GM12892 (cell line): ENCODE results near the gene PCDH20.
"Not testable (repeated sequence)": the region's sequence is repeated elsewhere in the genome, so short reads cannot be mapped to it uniquely, and the experiment has no call there.

Source experiments
- DNase-seq: peaks from one replicate; pipeline ENCODE4 v3.0.0; 2011; ENCODE audit not compliant: insufficient read length
- FAIRE-seq: peaks from 2 replicates; lab custom pipeline; 2011; peaks lifted over from hg19 to GRCh38; lab: Jason Lieb, UNC
- POLR2A ChIP-seq: IDR thresholded peaks from 2 replicates; pipeline ENCODE4 v1.6.1; 2011; ENCODE audit warnings: low read depth, low read length, control low read depth
- POLR2AphosphoS5 ChIP-seq: IDR thresholded peaks from 2 replicates; pipeline ENCODE4 v1.6.1; 2011; ENCODE audit warnings: low read depth, low read length, control low read depth
- TAF1 ChIP-seq: IDR thresholded peaks from 2 replicates; pipeline ENCODE4 v1.6.1; 2011; ENCODE audit warnings: low read depth, mild to moderate bottlenecking, control low read depth, low read length, borderline replicate concordance

The PCDH20 gene

DNA sequence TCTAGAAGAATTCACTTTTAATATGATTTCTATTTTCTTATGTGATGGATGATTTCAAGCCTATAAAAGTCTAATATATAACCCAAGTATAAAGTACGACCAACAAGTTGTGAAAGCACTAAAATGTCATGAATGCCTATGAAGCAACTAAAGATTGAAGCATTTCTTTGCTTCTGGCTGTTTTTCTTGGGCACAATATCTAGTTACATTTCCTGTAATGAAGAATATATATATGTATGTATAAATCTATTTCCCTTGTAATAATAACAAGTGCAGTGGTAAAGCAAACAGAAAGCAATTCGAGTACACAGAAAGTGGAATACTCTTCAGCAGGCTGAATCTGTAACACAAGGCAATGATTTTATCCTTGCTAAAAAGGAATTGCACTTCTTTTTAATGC, 5.4 kb downstream of the PCDH20 start:
- DNase-seq (no peak), FAIRE-seq (no peak)
- TF ChIP-seq POLR2AphosphoS5 (no peak), POLR2A (no peak), TAF1 (no peak)

- no peak for DNase-seq
- no peak for FAIRE-seq
- TF ChIP-seq POLR2AphosphoS5 (no peak), TAF1 (no peak), POLR2A (no peak)
Observed at GRCh38 chr13:61408571-61408970, 7.1 kb downstream of the PCDH20 start.

- TF ChIP-seq POLR2A, result no peak
- FAIRE-seq (no peak), DNase-seq (no peak)
Observed at GRCh38 chr13:61406275-61406674, 9.4 kb downstream of the PCDH20 start.

DNA sequence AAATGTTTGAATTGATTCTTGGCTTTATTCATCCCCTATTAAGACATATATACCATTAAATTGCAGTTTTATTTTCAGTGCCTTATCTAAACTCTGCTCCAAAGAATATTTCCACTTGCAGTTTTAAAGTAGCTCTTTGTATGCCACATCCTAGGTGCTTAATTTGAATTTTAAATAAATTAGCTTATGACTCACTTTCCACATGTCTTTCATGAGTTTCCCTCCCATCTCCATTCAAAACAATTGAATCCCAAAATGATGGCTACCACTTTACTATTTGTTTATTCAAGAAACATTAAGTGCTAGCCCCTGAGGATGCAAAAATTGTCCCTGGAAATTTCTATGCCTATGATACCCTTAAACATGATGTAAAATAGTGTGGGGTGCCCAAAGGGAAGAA, 19.5 kb downstream of the PCDH20 start:
- DNase-seq (no peak), FAIRE-seq (no peak)
- TF ChIP-seq TAF1 (no peak), POLR2AphosphoS5 (no peak), POLR2A (no peak)

- no peak for FAIRE-seq
- TF ChIP-seq TAF1 (no peak), POLR2AphosphoS5 (no peak), POLR2A (no peak)
Observed at GRCh38 chr13:61391426-61391825, 24.2 kb downstream of the PCDH20 start.

DNA sequence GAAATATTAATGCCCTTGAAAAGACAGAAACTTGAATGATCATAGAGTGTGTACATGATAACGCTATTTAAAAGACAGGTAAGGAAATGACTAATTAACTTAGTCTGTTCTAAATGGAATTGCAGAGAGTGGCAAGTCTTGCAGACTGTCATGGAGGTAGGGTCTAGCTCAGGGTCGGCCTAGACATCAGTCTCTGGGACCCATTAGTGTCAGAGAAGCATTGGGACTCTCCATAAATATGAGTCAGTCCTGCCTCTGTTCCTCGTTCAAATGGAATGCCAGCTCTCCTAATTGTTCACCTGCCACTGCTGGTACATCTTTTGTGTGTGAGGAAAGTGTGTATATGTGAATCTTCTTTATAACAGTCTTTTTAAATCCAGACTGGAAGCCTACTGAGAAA, 28.0 kb downstream of the PCDH20 start:
- TF ChIP-seq POLR2AphosphoS5, result no peak
- no peak for TF ChIP-seq TAF1
- TF ChIP-seq POLR2A, result no peak
- no peak for FAIRE-seq
- DNase-seq, result no peak

More at GRCh38 chr13:61391426-61391825, 24.2 kb downstream of the PCDH20 start:
- no peak for DNase-seq

- no peak for FAIRE-seq
- no peak for DNase-seq
- TF ChIP-seq POLR2A, result no peak
- TF ChIP-seq POLR2AphosphoS5, result no peak
- TF ChIP-seq TAF1, result no peak
Observed at GRCh38 chr13:61383111-61383510, 32.5 kb downstream of the PCDH20 start.

DNA sequence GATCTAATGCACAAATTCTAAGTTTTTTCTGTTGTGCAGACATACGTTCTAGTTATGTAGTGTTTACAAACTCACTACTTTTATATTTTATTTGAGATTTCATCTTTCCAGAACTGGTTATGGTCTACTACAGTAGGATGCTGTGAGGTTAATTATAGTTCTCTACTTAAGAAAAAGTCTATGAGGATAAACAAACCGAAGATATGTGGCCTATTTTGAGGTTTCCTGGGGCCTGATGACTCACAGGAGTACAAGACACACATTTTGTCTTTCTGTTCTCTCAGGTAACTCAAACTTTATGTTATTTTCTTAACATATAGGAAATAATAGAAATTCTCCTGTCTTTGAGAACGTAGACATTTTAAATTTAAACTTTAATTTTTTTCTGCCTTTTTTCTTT, 45.1 kb downstream of the PCDH20 start:
- no peak for DNase-seq
- TF ChIP-seq POLR2AphosphoS5 (no peak), POLR2A (no peak), TAF1 (no peak)
- FAIRE-seq, result no peak

DNA sequence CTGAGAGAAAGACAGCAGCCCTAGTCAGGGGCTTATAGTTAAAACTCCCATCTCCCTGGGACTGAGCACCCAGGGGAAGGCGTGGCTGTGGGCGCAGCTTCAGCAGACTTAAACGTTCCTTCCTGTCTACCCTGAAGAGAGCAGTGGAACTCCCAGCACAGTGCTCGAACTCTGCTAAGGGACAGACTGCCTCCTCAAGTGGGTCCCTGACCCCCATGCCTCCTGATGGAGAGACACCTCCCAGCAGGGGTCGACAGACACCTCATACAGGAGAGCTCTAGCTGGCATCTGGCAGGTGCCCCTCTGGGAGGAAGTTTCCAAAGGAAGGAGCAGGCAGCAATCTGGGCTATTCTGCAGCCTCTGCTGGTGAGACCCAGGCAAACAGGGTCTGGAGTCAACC, 51.0 kb downstream of the PCDH20 start:
- not testable (repeated sequence) for DNase-seq, FAIRE-seq

DNA sequence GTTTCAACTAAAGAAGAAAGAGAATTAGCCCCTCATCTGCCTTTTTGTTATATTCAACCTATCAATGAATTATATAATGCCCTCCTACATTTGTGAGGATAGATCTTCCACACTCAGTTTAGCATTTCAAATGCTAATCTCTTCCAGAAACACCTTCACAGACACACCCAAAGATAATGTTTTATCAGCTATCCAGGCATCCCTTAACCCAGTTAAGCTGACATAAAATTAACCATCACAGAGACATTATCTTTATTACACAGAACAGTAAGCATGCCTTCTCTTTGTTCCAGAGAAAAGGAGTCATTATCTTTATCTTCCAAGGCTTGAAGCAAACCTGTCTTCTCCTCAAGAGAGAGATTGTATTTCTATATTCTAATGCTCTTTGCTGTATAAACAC, 53.1 kb downstream of the PCDH20 start:
- DNase-seq (no peak), FAIRE-seq (no peak)
- no peak for TF ChIP-seq POLR2AphosphoS5
- no peak for TF ChIP-seq TAF1
- TF ChIP-seq POLR2A, result no peak
